HEK293 (cell line): Measurements from ENCODE around the gene EGR1.

Experiments
- CTCF ChIP-seq: fragments of 450-650 bp; formaldehyde crosslinking; IDR thresholded peaks from 2 replicates; pipeline ENCODE4 v1.5.1; 2016; ENCODE audit warnings: missing biosample characterization, missing genetic modification characterization
- REST ChIP-seq: fragments of 450-650 bp; formaldehyde crosslinking; IDR thresholded peaks from 2 replicates; pipeline ENCODE4 v1.5.1; 2016; ENCODE audit warnings: missing biosample characterization, missing genetic modification characterization
- TSHZ1 ChIP-seq: fragments of 450-650 bp; formaldehyde crosslinking; IDR thresholded peaks from 2 replicates; pipeline ENCODE4 v1.5.1; 2016; ENCODE audit warnings: missing biosample characterization, missing genetic modification characterization, borderline replicate concordance
- YY2 ChIP-seq: fragments of 450-650 bp; formaldehyde crosslinking; IDR thresholded peaks from 2 replicates; pipeline ENCODE4 v1.5.1; 2016; ENCODE audit warnings: missing biosample characterization, missing genetic modification characterization
- ZBTB10 ChIP-seq: fragments of 450-650 bp; formaldehyde crosslinking; IDR thresholded peaks from 2 replicates; pipeline ENCODE4 v1.5.1; 2016; ENCODE audit warnings: missing biosample characterization, missing genetic modification characterization
- ZBTB20 ChIP-seq: fragments of 450-650 bp; formaldehyde crosslinking; IDR thresholded peaks from 2 replicates; pipeline ENCODE4 v1.5.1; 2016; ENCODE audit warnings: missing biosample characterization, missing genetic modification characterization
- ZNF10 ChIP-seq: fragments of 450-650 bp; formaldehyde crosslinking; IDR thresholded peaks from 2 replicates; pipeline ENCODE4 v1.5.1; 2017; ENCODE audit warnings: missing biosample characterization, missing genetic modification characterization
- ZNF146 ChIP-seq: fragments of 450-650 bp; formaldehyde crosslinking; IDR thresholded peaks from 2 replicates; pipeline ENCODE4 v1.5.1; 2016; ENCODE audit warnings: missing biosample characterization, missing genetic modification characterization
- ZNF341 ChIP-seq: fragments of 450-650 bp; formaldehyde crosslinking; IDR thresholded peaks from 2 replicates; pipeline ENCODE4; 2016; ENCODE audit warnings: low read depth, missing biosample characterization, missing genetic modification characterization
- ZXDB ChIP-seq: fragments of 450-650 bp; formaldehyde crosslinking; IDR thresholded peaks from 2 replicates; pipeline ENCODE4 v1.5.1; 2016; ENCODE audit warnings: missing biosample characterization, missing genetic modification characterization

GRCh38 chr5:138438724-138439476, 26.4 kb upstream of the EGR1 start, which contains the start of gene REEP2:
- TF ChIP-seq TSHZ1 (no peak), REST (tag by site-specific recombination) (no peak), YY2 (tag by site-specific recombination) (no peak), ZBTB20 (tag by site-specific recombination) (no peak), CTCF (tag by site-specific recombination) (no peak), ZXDB (tag by site-specific recombination) (no peak), ZNF341 (no peak), ZNF146 (tag by site-specific recombination) (no peak), ZNF10 (tag by site-specific recombination) (peak; percentile 77), ZBTB10 (tag by site-specific recombination) (no peak)
